GM12801 (cell line): ENCODE data around the gene WNT7A.

ENCODE experiments used
- CTCF ChIP-seq: IDR thresholded peaks from one replicate; pipeline ENCODE4 v1.5.1; 2011; ENCODE audit warnings: control low read depth; ENCODE audit not compliant: insufficient read length; ENCODE audit errors: extremely low read depth

The WNT7A gene

GRCh38 chr3:13866041-13866965, 13.6 kb downstream of the WNT7A start:
- TF ChIP-seq CTCF = no peak

- TF ChIP-seq CTCF = no peak
Measured at GRCh38 chr3:13865581-13865980, 14.3 kb downstream of the WNT7A start.

GRCh38 chr3:13865106-13865505, 14.8 kb downstream of the WNT7A start:
- TF ChIP-seq CTCF = no peak

GRCh38 chr3:13863965-13864595, 15.8 kb downstream of the WNT7A start:
- TF ChIP-seq CTCF = no peak

GRCh38 chr3:13863382-13863952, 16.4 kb downstream of the WNT7A start:
- no peak for TF ChIP-seq CTCF

- no peak for TF ChIP-seq CTCF
Measured at GRCh38 chr3:13861461-13861860, 18.4 kb downstream of the WNT7A start.

- TF ChIP-seq CTCF = no peak
Measured at GRCh38 chr3:13860001-13860400, 19.9 kb downstream of the WNT7A start.
